Neural crest cell (in vitro differentiated cells): ENCODE measurements around the gene REEP6. TPM values are rescaled to one million over a fixed set of nuclear protein-coding genes. Genes with fewer than 3 reads are reported as not detected.

ENCODE experiments used
- DNase-seq: peaks from one replicate; pipeline ENCODE4 v3.0.0; 2021; ENCODE audit warnings: low read depth, mixed read lengths, low spot score
- H3K27ac Mint-ChIP-seq: one replicate; pipeline ENCODE4 v1.8.0; 2021; ENCODE audit warnings: mild to moderate bottlenecking, mixed read lengths; ENCODE audit not compliant: unreplicated experiment
- H3K27me3 Mint-ChIP-seq: 2 replicates; pipeline ENCODE4 v1.8.0; 2021; ENCODE audit warnings: low read depth, mild to moderate bottlenecking, mixed read lengths
- H3K36me3 Mint-ChIP-seq: 2 replicates; pipeline ENCODE4 v1.8.0; 2021; ENCODE audit warnings: low read depth, mild to moderate bottlenecking, mixed read lengths
- H3K4me1 Mint-ChIP-seq: 2 replicates; pipeline ENCODE4 v1.8.0; 2021; ENCODE audit warnings: mixed read lengths
- H3K4me3 Mint-ChIP-seq: one replicate; pipeline ENCODE4 v1.8.0; 2021; ENCODE audit warnings: mild to moderate bottlenecking, mixed read lengths
- H3K9me3 Mint-ChIP-seq: 2 replicates; pipeline ENCODE4 v1.8.0; 2021; ENCODE audit warnings: mixed read lengths
- total RNA-seq: library from RNA; stranded (reverse); gene quantifications from 2 replicates; pipeline ENCODE4 v1.2.1, GENCODE V29; 2021
- TF ChIP-seq, protein P1 (sequence below): fragments of 200-600 bp; sonication (generic); conservative IDR thresholded peaks from 2 replicates; pipeline ENCODE4 v1.5.0; 2021; ENCODE audit warnings: antibody characterized with exemption, mild to moderate bottlenecking

The REEP6 gene
- total RNA-seq, 1 donor from 2014 or later: 8.2 TPM

- Mint-ChIP-seq H3K27ac (peak overlapping the region; percentile 99), H3K36me3 (no peaks in the 10 kb centered on the region), H3K27me3 (peaks cover 71% of the 10 kb centered on the region), H3K9me3 (peaks cover 2% of the 10 kb centered on the region), H3K4me1 (peaks cover 14% of the 10 kb centered on the region), H3K4me3 (peak overlapping the region; percentile 88)
- DNase-seq: peak; percentile 93
- TF ChIP-seq, protein P1, sequence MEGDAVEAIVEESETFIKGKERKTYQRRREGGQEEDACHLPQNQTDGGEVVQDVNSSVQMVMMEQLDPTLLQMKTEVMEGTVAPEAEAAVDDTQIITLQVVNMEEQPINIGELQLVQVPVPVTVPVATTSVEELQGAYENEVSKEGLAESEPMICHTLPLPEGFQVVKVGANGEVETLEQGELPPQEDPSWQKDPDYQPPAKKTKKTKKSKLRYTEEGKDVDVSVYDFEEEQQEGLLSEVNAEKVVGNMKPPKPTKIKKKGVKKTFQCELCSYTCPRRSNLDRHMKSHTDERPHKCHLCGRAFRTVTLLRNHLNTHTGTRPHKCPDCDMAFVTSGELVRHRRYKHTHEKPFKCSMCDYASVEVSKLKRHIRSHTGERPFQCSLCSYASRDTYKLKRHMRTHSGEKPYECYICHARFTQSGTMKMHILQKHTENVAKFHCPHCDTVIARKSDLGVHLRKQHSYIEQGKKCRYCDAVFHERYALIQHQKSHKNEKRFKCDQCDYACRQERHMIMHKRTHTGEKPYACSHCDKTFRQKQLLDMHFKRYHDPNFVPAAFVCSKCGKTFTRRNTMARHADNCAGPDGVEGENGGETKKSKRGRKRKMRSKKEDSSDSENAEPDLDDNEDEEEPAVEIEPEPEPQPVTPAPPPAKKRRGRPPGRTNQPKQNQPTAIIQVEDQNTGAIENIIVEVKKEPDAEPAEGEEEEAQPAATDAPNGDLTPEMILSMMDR: no peak
Observed at GRCh38 chr19:1507763-1508506, 17.0 kb downstream of the REEP6 start.

GRCh38 chr19:1508507-1508856 is 17.5 kb downstream of the REEP6 start:
- Mint-ChIP-seq H3K4me1 (peaks cover 14% of the 10 kb centered on the region), H3K27ac (no peak overlapping the region), H3K36me3 (no peaks in the 10 kb centered on the region), H3K27me3 (peaks cover 66% of the 10 kb centered on the region), H3K4me3 (peak overlapping the region; percentile 88), H3K9me3 (peaks cover 2% of the 10 kb centered on the region)
- no peak for DNase-seq
- TF ChIP-seq, protein P1: no peak

GRCh38 chr19:1509602-1510441 is 18.8 kb downstream of the REEP6 start:
- Mint-ChIP-seq H3K9me3 (peaks cover 2% of the 10 kb centered on the region), H3K27me3 (peaks cover 62% of the 10 kb centered on the region), H3K27ac (no peak overlapping the region), H3K4me1 (peaks cover 10% of the 10 kb centered on the region), H3K4me3 (peak overlapping the region; percentile 32), H3K36me3 (no peaks in the 10 kb centered on the region)
- TF ChIP-seq, protein P1: no peak
- no peak for DNase-seq

DNA sequence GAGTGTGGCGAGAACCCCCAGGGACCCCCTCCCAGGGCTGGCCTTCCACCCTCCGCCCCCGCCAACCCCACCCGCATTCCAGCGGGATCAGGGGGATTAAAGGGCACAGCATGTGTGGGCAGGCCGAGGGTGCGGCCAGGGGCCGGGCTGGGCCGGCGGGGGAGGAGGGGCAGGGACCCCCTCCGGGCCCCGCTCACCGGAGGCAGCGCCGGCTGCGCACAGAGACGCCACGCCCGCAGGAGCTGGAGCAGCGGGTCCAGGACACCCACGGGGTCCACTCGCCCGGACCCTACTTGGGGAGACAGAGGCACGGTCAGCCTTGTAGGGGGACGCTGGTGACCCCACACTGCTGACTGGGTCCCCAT is 19.4 kb downstream of the REEP6 start:
- TF ChIP-seq, protein P1: no peak
- Mint-ChIP-seq H3K9me3 (peaks cover 2% of the 10 kb centered on the region), H3K27ac (no peak overlapping the region), H3K4me3 (no peak overlapping the region), H3K27me3 (peaks cover 61% of the 10 kb centered on the region), H3K4me1 (peaks cover 10% of the 10 kb centered on the region), H3K36me3 (no peaks in the 10 kb centered on the region)
- no peak for DNase-seq

- H3K4me3 Mint-ChIP-seq: no peak overlapping the region
- TF ChIP-seq, protein P1: no peak
- H3K27ac Mint-ChIP-seq: no peak overlapping the region
- H3K4me1 Mint-ChIP-seq: peaks cover 10% of the 10 kb centered on the region
- H3K27me3 Mint-ChIP-seq: peaks cover 60% of the 10 kb centered on the region
- H3K36me3 Mint-ChIP-seq: no peaks in the 10 kb centered on the region
- H3K9me3 Mint-ChIP-seq: peaks cover 2% of the 10 kb centered on the region
- DNase-seq: no peak
Observed at GRCh38 chr19:1510807-1511206, 19.8 kb downstream of the REEP6 start.
